NCI-H460 (cell line): Measurements from ENCODE around the gene SREBF2. TPM values are rescaled to one million over a fixed set of nuclear protein-coding genes. Genes with fewer than 3 reads are reported as not detected.
"Not testable (repeated sequence)": the region's sequence is repeated elsewhere in the genome, so short reads cannot be mapped to it uniquely, and the experiment has no call there.

Source experiments
- DNase-seq: peaks from one replicate; pipeline ENCODE4 v3.0.0-alpha.2; 2016; ENCODE audit warnings: low read depth; ENCODE audit errors: extremely low read depth
- total RNA-seq: library from RNA; depleted of rRNA; stranded (reverse); fragments of >200 nt; shearing (Covaris generic); gene quantifications from 2 replicates; pipeline ENCODE4 v1.2.3, GENCODE V29; 2014

SREBF2 gene
- total RNA-seq, 1 experiment from 2014 or later, result 29.5 TPM

DNA sequence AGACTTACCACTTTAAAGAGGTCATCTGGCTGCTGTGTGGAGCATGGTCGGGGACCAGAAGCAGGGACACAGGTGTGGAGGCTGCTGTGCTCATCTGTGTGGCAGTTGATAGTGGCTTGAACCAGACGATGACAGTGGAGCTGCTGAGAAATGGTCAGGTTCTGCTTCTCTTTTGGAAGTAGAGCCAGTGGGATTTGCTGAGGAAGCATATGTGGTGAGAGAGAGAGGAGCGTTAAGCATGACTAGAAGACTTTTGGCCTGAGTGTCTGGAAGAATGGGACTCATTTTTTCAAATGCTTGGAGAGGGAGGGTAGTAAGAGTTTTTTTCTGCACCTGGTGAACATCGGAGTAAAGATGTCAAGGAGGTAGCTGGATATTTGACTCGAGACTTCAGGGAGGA lies 12.5 kb upstream of the SREBF2 start:
- DNase-seq, result no peak

DNA sequence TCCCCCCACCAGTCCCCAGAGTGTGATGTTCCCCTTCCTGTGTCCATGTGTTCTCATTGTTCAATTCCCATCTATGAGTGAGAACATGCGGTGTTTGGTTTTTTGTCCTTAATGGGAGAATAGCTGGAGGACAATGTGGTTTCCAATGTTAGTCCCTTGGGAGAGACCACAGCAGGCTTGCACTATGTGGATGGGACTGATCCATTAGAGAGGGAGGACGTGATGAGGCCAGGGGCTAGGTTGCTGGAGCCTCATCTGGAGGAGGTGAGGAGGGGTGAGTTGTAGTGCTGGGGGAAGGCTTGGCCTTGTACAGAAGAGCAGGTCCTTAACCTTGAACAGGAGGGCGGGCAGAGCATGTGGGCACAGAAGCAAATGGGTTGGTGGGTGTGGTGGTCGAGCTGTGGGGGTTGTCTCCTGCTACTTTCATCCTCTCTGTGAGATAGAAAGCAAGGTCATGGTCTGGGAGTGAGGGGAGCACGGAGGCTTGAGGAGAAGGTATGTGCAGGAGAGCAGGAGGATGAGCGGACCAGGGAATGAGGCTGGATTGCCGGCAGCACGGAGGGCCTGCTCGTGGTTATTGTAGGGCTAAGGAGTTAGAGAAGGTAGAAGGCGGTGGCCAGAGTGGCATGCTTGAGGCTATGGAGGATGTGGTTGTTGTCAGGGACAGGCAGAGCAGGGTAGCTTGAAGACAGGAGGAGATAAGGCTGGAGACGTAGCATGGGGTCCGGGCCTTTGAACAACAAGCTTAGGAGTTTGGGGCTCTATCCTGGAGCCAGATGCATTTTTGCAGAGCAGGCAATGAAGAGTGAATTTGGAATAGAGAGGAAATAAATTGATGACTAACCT lies 11.2 kb upstream of the SREBF2 start:
- DNase-seq, result no peak

DNA sequence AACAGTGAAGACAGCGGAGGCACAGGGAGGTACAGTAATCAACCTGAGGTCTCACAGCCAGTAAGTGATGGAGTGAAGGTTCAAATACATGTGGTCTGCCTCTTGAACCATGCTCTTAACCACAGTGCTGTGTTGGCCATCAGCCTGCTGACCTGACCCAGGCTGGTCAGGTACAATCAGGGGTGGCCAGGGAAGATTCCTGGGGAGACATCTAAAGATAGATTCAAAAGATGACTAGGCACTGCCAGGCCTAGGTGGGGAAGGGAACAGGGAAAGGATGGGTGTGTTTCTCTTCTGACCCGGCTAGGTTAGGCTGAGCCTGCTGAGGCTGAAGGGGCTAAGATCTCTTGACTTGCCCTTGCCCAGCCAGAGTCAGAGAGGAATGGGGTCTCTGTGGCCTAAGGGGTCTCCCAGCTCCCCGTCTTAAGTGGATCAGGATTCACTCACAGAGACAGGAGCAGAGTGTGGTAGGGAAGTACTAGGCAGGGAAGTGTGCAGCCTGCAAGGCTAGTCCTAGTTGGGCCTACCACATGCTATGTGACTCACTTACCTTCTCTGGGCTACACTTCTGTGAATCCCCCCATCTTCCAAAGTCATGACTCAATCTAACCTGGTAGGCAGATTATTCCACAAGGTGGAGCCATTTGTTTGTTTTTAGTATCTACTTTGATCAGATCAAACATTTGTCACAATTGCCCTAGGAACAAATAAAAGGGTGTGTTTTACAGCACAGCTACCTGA lies 10.4 kb upstream of the SREBF2 start:
- DNase-seq, result peak; percentile 43

DNA sequence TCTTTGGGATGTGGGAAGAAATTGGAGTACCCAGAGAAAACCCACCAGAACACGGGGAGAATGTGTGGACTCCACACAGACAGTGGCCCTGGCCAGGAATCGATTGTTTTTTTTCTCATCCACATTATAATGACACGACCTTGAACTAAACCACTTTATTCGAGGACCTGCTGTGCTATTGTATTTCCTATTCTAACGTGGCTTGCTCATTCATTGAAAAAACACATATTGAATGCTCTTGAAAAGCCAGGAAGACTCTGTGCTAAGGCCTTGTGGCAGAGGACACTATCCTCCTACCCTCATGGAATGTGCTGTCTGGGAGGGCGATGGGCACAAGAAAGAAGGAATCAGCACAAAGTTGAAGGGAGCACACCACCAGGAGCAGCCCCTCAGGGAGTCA lies 9.1 kb upstream of the SREBF2 start:
- no peak for DNase-seq

DNA sequence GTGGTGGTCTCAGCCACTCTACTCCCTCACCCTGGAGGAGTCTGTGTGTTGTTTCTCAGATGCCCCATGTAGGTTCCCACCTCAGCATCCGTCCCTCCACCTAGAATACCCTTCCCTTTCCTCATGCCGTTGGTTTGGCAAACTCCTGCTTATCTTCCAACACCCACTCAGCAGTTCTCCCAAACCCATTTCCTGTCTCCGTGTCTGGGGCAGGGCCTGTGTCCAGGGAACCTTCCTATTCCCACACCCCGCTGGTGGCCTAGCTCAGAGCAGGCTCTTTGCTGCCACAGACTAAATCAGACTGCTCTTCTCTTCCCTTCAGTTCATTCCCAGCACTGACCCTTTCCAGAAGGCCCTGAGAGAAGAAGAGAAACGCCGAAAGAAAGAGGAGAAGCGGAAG lies 7.5 kb upstream of the SREBF2 start:
- no peak for DNase-seq

DNA sequence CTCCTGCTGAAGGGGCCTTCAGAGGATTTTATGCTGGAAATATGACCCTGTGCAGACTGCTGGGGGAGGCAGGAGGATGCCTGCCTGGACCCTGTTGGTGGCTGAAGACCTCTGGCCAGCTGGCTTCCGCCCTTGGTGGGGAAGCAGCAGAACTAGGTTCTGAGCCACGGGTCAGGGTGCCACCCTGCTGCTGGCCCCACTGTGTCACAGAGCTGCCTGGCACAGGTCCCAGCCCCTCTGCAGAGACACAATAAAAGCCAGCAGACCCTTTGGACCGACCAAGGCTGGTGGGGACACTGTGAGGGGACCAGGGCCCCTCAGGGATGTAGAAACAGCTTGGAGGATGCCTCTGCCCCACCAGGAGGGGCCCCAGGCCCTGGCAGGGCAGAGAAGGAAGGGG lies 6.9 kb upstream of the SREBF2 start:
- no peak for DNase-seq

DNA sequence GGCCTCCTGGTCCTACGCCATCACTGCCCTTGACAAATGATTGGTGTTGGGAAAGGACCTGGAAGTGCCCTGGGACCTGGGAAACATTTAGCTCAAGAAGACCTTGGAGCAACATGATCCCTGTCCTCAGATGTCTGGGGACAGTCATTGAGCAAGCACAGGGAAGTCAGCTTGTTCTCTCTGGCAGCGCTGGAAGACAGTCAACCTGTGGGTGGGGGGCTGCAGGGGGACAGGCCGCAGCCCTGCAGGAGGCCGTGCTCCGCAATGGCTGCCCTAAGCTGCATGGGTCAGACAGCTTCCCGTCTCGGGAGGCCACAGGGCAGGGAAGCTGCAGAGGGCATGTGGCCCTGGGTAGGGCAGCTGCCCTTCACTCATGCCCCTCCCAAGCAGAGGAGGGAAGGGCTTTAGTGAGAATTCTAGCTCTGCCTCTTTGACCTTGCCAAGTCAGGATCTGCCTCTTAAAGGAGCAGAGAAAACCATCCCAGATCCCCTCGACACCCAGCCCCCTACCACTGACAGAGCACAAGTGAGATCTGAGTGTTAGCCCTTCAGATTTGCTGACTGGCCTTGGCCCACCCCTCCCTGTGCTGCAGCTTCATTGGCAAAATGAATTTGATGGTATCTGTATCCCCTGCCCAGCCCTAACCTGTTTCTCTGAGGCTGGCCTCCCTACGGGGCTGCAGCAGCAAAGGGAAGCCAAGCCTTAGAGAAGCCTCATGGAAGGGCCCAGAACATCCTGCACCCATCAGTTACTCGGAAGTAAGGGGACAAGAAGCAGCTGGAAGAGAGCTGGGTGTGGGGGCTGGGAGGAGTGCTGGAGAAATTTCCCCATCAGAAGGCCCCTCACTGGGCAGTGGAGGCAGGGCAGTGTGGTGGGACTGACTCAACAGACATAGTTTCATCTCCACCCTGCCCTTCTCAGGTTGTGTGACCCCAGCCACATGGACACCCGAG lies 6.2 kb upstream of the SREBF2 start:
- DNase-seq, result no peak

DNA sequence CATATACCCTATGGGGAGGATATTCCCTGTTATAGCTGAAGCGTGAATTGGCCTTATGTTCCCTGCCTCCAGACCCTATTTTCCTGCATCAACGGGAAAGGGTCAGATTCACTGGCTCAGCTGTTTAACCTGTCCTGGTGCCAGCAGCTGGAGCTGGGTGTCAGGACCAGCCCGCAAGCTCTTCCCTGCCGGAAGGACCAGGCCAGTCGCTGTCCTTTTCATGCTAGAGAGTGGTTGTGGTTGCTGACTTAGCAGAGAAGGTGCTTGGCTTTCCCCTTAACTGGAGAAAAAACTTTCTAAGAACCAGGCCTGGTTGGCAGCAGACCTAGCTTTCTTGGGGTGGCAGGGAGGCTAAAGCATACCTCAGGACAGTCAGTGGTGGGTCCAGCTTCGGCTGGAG lies 5.2 kb upstream of the SREBF2 start:
- DNase-seq, result no peak

DNA sequence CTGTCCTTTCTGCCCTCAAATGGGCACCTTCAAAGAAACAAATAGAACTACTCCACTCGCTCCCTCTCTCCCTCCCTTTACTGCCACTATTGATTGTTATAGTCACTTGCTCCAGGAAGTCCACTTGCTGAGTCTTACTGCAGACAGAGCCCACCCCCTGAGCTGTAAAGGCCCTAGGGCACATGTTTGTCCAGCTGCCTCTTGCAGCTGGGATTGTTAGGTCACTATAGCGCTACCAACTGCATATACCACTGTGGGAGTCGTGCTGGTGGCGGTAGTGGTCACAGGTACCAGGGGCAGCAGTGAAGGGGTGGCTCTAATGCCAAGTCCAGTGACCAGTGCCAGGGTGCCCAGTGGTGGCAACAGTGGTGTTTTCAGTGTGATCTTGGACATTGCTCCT lies 4.4 kb upstream of the SREBF2 start:
- DNase-seq, result no peak

DNA sequence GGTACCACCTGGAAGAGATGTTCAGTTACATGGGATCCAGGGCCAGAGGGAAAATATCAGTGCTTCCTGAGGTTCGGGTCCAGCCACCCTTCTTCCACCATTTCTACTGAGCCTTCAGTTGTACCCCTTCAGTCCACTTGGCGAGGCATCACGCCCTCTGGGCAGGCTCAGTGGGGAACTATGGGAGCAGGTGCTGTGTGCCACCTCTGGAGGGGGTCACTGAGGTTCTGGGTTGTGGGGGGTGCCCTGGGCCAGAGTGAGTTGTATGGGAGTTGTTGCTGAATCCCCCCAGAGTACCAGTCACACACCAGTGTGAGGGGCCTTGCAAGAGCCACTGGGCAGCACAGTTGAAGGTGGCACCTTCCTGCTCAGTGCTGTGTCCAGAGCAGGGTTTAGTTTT lies 2.7 kb upstream of the SREBF2 start:
- DNase-seq, result no peak

DNA sequence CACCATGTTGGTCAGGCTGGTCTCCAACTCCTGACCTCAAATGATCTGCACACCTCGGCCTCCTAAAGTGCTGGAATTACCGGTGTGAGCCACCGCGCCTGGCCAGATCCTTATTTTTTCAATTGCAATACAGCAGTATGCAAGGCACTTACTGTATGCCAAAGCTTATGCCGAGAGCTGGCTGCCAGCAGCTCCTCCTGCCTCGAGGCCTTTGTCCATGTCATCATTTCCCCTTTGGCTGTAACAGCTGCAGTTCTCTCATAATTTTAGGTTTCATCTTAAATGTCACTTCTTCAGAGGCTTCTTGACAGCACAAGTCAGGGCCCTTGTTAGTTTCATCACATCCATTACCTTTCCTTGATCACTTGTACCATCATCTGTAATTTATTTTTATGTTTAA lies 1.5 kb upstream of the SREBF2 start:
- DNase-seq, result no peak

DNA sequence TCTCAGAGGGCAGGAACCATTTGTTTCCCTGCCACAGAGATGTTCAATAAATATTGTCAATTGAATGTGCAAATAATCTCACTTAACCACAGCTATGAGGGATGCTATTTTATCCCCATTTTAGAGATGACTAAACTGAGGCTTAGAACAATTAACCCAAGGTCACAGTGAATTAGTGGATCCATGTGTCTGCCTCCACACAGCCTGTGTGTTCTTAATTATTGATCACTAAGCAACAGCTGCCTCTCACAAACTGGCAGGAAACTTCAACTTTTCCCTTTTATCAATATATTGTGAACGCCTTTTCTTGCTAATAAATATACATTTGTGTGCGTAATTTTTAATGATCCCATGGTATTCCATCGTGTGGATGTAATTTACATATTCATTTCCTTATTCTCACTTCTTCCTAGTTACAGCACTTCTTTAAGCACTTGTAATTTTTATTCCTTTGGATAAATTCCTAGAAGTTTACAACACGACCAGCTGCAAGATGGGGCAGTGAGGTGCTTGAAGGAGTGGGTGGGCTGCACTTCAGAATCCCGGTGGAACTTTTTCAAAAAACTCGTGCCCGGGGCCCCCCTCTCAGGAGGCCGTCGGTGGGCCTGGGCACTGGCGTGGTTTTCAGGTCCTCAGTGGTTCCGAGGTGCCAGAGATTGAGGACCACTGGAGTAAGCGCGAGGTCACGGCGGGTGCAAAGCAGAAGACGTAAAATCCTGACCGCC lies 915 bp upstream of the SREBF2 start:
- DNase-seq, result no peak

DNA sequence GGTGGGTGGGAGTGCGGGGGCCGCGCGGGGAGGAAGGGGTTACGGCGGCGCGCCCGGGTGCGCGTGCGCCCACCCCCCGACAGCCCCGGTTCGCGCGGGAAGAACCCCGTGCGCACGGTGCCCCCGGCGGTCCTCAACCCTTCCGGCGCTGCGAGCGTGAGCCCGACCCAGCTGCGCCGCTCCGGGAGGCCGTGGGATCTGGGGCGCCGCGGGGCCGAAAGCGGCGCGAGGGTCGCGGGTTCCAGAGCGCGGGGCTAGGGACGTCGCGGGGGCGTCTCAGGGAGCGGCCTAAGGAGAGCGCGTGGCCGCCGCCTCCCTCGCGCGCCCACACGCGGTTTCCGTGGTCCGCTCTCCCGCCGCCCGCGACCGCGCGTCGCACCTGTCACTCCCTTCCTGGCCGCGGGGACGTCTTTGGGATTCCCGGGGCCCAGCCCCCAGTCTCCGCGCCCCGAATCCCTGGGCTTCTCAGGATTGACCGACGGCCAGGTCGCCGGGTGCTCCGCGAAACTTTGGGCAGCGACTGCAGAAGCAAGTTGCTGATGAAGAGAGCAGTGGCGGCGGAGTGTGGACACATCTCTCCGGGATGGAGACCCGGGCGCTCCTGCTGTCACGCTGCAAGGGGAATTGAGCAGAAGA lies 582 bp downstream of the SREBF2 start:
- DNase-seq, result no peak

DNA sequence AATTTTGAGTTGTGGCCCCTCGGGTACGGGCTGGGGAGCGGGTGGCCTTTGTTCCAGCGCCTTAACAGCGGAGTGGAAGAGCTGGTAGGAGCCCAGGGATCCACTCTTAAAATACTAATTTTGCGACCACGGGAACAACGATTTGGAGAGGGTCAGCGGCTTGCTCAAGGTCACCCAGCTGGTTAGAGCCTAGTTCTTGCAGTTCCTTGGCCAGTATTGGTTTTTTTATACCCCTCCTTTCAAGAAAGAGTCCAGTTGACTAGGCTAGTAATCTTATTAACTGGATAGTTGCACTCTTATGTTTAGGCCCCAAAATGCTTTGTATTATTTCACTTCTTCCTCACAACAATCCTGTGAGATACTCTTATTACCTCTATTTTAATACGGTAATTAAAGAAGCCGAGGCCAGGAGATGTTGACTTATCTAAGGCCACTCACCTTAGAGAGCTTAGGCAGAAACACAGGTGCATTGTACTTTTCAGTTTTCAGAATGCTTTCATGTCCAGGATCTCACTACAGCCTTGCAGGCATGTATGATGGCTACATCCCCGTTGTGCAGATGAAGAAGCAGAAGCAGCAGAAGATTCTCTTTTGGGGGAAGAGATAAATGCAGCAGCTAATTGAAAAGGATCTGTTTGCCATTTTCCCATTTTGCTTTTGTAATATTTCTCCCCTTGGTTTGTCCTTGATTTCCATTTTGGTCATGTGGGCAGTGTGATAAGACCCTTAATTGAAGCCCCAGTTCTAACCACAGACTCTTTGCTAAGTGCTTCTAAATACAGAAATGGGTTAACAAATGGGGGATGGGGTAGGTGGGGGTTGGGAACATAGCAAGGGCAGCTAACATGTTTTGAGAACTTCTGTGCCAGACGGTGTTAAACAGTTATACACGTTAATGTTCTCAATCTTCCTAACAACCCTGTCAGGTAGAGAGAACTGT lies 1.4 kb downstream of the SREBF2 start:
- no peak for DNase-seq

DNA sequence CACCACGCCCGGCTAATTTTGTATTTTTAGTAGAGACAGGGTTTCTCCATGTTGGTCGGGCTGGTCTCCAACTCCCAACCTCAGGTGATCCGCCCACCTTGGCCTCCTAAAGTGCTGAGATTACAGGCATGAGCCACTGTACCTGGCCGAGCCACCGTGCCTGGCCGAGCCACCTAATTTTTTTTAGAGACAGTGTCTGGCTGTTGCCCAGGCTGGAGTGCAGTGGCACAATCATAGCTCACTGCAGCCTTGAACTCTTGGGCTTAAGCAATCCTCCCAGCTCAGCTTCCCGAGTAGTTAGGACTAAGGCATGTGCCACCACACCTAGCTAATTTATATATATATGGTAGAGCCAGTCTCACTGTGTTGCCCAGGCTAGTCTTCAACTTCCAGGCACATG lies 2.6 kb downstream of the SREBF2 start:
- DNase-seq, result not testable (repeated sequence)

DNA sequence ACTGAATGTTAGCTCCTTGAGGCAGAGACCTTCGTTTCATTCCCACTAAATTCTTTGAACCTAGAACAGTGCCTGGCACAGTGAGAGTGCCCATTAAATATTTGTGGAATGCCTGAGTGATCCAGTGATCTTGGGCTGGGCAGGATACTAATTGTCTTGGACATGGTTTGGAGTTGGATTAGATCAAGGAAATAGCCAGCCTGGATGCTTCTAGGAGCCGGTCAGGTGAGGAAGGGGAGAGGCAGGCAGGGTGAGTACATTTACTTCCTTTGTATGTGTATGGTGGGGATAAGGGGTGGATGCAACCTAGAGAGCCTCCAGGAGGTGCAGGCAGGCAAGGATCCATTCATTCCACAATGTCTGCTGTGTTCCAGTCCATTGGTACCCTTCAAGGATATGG lies 3.6 kb downstream of the SREBF2 start:
- DNase-seq, result no peak

DNA sequence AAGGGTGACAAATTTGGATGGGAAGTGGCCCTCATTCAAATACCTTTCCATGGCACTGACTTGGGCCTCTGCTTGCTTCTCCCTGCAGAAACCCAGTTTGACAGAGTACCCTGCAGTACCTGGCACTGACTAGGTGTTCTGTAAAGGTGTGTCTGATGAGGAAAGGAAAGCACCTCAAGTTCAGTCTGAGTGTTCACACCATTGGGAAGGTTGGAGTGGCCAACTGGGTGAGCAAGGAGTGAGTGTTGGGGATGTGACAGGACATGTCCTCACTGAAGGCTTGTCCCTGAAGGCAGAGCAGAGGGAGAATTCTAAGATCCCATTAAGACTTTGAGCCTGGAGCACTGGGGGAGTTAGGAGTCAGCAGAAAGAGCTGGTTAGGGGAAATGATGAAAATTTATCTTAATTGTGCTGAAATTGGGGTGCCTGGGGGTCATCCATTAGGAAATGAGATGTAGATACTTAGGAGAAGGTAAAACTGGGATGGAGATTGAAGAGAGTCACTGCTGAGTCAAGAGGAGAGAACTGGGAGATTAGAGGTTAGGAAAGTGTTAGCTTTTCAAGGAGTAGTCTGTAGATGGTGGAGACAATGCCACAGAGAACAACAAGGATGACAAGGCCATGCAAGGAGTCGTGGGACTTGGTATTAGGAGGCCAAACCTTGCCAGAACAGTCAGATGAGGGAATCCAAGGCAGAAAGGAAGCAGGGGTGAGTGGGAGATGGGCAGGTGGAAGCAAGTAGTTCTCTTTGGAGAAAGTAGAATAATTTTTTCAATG lies 6.1 kb downstream of the SREBF2 start:
- DNase-seq, result no peak

DNA sequence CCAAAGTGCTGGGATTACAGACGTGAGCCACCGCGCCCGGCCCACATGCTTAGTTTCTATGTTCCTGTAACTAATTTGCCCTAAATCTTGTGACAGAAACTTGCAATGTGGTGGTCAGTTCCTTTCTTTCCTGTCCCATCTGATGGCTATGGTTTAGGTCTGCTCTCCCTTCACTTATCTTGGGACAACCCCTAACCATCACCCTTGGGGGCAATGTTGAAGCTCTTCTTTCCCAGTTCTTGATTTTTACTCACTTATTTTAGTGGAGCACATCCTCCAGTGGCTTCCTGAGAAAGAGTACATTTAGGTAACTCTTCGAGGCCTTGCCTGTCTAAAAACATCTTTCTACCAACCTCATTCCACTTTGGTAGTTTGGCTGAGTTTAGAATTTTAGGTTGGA lies 7.3 kb downstream of the SREBF2 start:
- DNase-seq, result no peak
